Sciatic nerve (tissue), 2 donors: ENCODE results near the gene ADAMTS13. TPM values are rescaled to one million over a fixed set of nuclear protein-coding genes. Genes with fewer than 3 reads are reported as not detected.

Experiments
- ATAC-seq: fragments of 200-7000 bp; cut with Tn5 transposase; one replicate; pipeline ENCODE4 v1.9.1; 2020; ENCODE audit warnings: mild to moderate bottlenecking, moderate library complexity
- DNase-seq: peaks from one replicate; pipeline ENCODE4 v3.0.0-alpha.2; 2020; ENCODE audit warnings: low spot score
- intact Hi-C: fragments of 100-400 bp; cut with DNase I; formaldehyde crosslinking; loops from one replicate; pipeline ENCODE4 v1.14.2; 2022
- total RNA-seq: library from RNA; stranded (reverse); fragmentation: NEBNext Ultra II Directional; extraction: Animal tissue kit (Norgen Biotek cat#: 25700); gene quantifications from one replicate; pipeline ENCODE4 v1.2.1, GENCODE V29; 2021
- donor health status: DM: no; HTN: no; CAD: no.
- donor health status: DM: no; HTN: no; CAD: no.

The ADAMTS13 gene
- total RNA-seq, 1 donor from 2014 or later: 4.6 TPM

DNA sequence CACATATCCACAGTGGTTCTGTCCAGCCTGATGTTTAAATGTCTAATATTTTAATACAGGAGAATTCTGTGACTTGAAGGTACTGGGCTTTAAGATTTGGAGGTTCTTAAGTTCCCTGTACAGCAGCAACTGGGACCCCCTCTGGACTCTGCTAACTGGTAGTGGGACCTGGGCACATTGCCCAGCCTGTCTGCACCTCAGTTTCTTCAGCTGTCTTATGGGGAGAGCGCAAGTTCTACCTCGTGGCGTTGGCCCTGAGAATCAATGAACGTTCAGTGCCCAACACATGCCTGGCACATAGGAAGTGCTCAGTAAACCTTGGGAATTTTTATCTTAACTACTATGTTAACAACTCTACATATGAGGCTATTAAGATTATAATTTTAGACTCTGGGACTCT, 55.3 kb downstream of the ADAMTS13 start:
- ATAC-seq (no peak), DNase-seq (no peak)
- intact Hi-C loops: no loop called here

DNA sequence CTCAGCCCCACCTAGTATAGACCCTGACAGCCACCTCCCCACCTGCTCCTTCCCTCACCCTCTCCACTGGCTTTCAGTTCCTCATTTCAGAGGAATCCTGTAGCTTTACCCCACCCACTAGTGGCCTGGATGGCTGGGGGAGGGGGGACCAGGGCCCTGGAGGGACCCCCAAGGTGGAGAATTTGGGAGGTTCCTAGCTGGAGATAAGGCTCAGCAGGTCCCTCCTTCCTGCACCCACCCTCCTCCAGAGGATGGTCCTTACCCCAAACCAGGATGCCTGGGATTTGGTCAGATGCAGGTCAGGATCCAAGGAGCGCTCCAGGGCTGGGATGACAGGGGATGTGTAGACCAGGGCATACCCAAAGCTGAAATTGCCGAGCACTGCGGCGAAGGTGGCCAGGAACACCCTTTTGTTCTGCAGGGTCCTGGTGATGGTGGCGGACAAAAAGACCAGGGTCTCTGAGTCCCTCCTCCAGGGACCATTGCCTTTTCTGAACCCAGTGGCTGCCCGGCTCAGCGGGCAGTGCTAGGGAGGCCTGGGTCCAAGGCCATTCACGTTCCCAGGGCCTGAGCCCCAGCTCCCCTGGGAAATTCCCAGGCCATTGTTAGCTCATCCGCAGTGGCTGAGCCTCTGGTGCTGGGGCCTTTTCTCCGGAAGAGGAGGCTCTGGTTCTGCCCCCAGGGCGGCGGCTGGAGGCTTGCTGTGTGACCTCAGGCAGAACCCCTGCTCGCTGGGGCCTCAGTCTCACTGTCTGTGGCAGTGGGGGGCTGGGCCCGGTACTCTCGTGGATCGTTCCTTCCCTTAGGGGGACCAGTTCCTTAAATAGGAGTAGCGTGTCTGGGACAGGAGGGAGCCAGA, 56.1 kb downstream of the ADAMTS13 start:
- intact Hi-C loops: no loop called here
- DNase-seq (no peak), ATAC-seq (peak; percentile 13)

DNA sequence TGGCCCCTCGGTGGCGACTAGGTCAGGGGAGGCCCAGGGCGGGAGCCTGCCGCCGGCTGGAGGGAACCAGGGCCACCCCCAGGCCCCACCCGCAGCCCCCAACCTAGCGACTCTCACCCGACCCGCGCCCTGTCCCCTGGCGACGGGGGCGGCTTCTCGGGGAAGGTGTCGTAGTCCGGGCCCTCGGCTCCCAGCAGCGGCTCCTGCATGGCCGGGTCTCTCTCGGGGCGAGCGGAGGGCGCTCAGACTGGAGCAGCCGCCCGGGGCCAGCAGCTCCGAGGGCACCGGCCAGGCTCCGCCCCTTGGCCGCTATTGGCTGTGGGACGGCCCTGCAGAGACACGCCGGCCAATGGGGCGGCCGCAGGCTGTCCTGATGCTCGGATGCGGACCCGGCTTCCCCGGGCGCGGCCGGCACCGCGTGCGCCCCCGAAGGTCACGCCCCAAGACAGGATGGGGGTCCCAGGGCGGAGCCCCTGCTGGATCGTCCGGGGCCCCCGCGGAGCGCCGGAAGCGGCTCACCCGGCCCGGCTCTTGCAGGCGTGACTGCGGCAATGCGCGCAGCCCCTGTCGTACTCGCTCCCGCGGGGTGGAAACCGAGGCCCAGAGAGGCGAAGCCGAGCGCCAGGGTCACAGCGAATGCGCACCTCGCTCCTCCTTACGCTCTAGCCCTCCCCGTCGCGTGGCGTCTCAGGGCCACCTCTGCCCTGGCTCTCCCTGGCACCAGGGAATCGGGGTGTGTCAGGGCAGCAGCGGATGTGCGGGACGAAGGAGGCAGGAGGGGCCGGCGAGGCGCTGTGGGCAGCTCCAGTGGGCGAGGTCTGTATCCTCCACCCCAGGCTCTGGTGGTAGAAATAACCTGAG, 56.9 kb downstream of the ADAMTS13 start, which contains the start of gene SLC2A6:
Gene SLC2A6, minus strand, starts transcription at position 249 of the 861 bp plus-strand sequence. Its CDS starts 40 bp downstream, at position 209.
- DNase-seq: peak; percentile 89
- ATAC-seq: peak; percentile 96
- intact Hi-C loops: no loop called here

DNA sequence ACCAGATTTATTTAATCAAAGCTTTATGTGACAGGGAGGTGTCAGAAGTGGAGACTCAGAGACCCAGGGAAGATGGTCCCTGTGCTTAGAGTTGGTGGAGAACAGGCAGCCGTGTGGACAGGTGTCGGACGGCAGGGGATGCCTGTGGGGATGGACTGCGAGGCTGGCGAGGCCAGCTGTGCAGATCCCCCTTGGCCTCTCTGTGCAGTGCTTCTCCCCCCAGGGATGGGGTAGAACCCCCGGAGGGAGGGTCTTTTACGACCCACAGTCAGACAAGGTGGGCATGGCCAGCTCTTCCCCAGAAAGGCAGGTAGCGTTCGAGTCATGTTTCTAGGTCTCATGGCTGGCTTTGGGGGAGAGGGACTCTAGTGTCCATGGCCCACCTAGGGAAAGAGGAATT, 61.4 kb downstream of the ADAMTS13 start:
- DNase-seq (no peak), ATAC-seq (no peak)
- intact Hi-C loops: loop anchor here (10.0 kb wide), 1 partner anchor 299 kb away; no protein-coding TSS in a partner anchor

DNA sequence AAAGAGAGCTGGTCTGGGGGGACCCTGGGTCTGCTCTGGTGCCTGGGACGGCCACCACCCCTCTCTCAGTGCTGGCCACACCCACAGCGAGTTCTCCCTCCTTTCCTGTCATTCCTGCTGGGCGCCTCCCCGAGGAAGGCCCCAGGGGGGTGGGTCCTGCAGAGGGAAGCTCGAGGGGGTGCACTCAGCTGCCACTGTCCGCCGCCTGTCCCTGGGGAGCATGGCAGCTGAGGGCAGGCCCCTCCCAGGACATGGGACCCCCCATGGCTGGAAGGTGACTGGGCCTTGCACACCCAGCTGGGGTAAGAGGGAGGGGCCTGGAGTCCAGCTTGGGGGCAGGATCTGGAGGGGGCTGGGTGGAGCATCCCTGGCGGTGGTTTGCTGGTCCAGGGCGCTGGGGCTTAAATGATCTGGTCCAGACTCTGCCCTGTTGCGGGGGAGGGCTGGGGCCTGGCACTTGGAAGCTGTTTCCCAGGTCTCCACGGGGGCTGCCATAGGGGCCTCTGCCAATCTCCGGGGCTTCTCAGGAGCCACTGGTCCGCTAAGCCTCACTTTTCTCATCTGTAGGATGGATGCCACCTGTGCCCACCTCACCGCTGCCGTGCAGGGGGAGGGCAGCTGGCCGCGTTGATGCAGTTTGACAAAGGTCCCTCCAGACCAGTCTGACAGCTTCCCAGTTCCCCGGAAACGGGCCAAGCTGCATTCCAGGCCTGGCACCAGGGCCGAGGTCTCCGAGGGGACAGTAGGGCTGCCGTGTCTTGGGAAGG, 62.7 kb downstream of the ADAMTS13 start:
- intact Hi-C loops: loop anchor here (10.0 kb wide), 1 partner anchor 300 kb away; no protein-coding TSS in a partner anchor
- no peak for ATAC-seq
- no peak for DNase-seq

DNA sequence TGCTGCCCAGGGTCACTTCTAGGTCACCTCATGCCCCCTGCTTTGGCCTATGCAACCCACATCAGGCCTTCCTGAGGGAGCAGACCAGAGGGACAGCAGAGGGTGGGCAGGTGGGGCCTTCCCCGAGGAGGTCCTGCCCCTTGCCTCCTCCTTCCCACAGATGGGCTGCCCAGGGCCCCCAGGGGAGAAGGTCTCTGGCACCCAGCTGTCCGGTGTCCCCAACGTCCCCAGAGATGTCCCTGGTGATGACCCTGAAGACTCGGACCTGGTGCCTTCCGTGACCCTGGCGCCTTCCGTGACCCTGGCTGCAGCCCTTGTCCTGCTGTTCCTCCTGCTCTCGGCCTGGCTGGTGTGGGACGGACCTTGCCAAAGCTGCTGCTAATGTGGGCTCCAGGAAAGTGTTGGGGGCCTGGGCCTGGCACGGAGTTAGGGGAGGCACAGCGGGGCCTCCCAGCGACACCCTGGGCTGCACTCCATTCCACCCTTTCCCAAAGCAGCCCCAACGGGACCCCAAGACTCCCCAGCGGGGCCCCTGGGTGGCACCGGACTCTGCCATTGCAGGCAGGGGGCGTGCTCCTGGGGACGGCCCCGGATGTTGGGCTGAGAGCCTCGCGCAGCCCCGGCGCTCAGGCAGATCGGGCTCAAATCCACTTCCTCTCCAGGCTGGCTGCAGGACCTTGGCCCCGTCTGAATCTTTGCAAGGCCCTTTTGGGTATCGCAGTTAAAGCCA, 63.5 kb downstream of the ADAMTS13 start:
- intact Hi-C loops: loop anchor here (1.0 to 10.0 kb wide), 2 partner anchors 37 to 301 kb away; no protein-coding TSS in a partner anchor
- DNase-seq: no peak
- ATAC-seq: peak; percentile 3

DNA sequence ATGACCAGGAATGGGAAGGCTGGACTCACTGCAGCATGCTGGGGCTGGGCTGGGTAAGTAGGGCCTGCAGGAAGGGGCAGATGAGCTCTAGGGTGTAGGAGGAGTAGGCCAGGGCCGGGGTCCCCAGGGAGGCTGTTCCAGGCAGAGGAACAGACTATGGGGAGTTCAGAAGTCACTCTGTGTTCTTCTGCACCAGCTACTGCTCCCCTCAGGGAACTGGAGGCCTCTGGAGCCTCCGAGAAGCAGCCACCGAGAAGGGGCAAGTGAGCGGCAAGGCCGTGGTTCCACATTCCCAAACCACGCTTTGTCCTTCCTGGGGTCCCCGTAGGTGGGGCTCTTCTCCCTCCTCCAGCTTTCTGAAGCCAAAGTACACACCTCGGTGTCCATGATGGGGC, 65.2 kb downstream of the ADAMTS13 start:
- ATAC-seq (no peak), DNase-seq (no peak)
- intact Hi-C loops: loop anchor here (10.0 kb wide), 1 partner anchor 303 kb away; no protein-coding TSS in a partner anchor

DNA sequence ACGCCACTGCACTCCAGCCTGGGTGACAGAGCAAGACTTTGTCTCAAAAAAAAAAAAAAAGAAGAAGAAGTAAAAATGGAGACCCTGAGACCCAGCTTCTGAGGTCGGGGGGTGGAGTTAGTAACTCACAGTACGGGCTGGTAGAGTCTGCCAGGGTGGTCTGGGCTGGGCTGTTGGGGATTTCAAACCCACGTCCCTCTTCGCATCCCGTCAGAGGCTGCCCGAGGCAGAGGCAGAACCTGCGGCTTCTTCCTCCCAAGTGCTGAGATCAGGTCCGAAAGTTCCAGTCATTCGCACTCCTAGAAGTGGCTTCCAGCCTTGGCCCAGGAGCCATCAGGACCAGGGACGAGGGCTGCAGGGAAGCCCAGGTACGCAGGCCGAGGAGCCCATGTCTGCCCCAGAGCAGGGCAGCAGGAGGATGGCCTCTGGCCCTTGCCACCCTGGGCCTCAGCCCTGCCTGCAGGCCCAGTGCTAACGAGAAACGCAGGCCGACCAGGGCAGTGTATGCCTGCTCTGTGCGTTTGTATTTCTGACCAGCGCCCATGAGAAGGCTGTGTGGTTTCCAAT, 66.6 kb downstream of the ADAMTS13 start:
- ATAC-seq (no peak), DNase-seq (no peak)
- intact Hi-C loops: loop anchor here (10.0 kb wide), 1 partner anchor 304 kb away; no protein-coding TSS in a partner anchor

DNA sequence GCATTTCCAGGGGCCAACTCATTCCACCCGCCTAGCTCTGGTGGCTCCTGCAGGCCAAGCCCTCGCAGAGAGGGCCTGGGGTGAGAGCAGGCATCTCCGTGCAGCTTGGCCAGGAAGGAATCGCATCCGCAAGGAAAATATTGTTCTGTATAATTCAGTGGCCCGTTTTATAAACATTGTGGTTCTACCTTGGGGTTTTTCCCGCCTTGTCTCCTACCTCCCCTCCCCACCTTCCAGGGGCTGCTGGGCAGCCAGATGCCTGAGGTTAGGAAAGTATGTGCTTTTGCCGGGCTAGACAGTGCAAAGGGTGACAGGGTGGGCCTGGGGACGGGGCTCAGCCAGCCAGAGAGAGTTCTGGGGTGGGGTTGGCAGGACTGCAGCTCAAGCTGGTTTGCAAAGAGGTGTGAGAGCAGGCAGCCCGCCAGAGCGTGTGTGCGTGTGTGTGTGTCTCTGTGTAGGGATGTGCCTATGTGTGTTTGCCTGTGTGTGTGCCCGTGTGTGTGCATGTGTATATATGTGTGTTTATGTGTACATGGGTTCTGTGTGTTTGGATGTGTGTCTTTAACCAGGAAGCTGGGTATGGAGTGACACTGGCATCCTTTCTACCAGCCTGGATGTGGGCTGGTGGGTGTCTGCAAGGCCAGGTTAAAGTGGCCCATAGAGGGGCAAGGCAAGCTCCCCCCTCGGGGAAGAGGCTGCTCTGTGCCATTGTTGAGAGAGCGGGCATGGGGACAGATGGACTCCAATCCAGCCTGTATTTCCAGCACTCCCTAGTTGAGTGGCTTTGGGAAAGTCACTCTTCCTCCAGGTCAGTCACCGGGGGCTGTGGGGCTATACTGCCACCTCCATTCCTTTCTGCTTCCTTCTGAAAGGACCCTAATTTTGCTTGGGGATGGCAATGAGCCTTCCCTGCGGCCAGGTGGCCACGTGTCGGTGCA, 67.4 kb downstream of the ADAMTS13 start:
- DNase-seq: no peak
- intact Hi-C loops: loop anchor here (10.0 kb wide), 1 partner anchor 305 kb away; no protein-coding TSS in a partner anchor
- no peak for ATAC-seq

DNA sequence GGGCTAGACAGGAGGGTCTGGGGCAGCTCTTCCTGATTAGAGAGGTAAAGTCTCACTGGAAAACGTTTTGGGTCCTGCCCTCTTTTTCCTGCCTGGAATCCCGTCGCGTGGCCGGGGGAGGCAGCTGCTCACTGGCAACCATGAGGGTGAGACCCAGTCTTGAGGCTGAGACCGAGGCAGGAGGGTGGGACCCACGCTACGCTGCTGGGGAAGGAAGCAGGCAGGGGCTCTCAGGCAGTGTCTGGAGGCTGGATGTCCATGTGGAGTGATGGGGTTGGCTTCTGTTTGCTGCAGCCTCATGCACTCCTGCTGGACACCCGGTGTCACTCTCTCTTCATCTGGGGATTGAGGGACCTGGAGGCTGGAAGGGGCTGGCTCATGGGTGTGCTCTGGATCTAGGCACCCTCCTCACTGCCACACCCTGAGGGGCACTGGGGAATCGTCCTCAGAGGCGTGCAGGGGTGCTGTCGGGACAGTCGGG, 68.1 kb downstream of the ADAMTS13 start:
- no peak for ATAC-seq
- no peak for DNase-seq
- intact Hi-C loops: no loop called here

DNA sequence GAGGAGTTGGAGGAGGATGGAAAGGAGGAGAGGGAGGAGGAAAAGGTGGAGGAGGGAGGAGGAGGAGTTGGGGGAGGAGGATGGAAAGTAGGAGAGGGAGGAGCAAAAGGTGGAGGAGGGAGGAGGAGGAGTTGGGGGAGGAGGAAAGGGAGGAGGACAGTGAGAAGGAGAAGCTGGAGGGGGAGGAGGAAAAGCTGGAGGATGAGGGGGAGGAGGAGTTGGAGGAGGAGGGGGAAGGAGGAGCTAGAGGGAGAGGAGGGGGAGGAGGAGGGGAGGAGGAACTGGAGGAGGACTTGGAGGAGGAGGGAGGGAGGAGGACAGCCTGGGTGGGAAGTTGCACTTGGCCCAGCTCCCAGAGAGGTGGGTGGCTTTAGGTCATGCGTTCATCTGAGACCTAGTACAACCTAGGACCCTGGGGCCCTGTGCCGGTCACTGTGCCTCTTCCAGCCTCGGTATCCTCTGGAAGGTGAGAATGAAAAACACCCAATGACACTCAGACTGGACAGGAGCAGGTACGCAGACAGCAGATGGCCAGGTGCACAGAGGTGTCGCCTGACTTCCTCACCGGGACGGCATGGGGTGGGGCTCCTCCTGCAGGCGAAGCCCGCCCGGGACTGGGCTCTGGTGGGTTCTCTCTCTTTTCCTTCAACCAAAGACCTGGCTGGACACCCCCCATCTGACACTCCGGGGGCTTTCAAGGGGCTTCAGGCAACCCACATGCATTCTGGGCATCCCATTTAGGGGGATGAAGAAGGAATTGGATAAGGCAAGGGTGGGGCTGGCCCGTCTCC, 68.9 kb downstream of the ADAMTS13 start:
- intact Hi-C loops: no loop called here
- no peak for DNase-seq
- ATAC-seq: no peak

DNA sequence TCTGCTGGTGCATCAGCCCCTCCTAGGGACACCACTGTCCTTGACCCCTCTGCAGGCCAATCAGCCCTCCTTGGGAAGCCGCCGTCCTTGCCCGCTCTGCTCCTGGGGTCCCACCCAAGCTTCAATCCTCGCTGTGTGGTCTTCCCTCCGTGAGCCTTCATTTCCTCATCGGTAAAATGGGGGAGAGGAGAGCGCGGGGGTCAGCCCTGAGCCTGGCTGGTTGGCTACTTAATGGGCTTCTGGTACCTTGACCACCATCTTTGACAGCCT, 69.4 kb downstream of the ADAMTS13 start:
- intact Hi-C loops: no loop called here
- ATAC-seq (no peak), DNase-seq (no peak)

DNA sequence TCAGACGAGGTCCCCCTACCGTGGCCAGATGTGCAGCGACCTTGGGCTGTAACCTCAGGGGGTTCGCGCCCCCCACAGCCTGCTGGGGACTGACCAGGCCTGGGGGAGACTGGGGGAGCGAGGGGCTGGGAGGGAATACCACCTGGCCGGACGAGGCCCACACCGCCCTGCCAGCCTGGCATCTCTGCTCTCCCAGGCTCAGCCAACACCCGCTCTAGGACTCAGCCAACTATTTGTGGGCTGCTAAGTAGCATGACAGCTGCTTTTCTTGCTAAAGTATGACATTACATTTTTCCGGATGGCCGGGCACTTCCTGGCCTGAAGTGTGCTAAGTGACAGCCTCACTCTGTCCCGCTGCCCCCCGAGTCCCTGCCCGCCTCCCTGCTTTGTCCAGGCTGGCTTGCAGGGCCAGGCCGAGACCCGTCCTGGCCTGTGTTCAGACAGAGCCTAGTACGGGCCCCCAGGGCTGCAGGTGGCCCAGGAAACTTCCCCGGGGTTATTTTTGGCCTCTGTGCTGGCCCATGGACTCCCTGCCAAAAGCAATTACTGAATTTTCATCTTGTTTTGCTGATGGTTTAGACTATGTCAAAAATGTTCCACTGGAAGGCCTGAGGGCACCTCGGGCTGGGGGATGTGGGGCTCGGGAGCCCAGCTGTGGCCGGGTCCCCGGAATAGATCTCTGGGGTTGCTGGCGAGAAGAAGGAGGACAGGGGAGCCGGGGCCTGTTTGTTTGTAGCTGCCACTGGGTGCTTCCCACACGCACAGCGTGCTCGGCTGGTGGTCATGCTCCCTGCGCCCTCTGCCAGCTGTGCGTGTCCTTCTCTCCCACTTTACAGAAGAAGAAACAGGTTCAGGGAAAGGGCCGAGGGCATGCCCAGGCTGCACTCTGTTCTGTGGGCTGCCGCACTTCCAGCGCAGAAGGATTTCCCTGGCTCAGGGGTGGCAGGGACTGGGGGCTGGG, 70.2 kb downstream of the ADAMTS13 start:
- intact Hi-C loops: no loop called here
- DNase-seq: no peak
- peak; percentile 22 for ATAC-seq

DNA sequence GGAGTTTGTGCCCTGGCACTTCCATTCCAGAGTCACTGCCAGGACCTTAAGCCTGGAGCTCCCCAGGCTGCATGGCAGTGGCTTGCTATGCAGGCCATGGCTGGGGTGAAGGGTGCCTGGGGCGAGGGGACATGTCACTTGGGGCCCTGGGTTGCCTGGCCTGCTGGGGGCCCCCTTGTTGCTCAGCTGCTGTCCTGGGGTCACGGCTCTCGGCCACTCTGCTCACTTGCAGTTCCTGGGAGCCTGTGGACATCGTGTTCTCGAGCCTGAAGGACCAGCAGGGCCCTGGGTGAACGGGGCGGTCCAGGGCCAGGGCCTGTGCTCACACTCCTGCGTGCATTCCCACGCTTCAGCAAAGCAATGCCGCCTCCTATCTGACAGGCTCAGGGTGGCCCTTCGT, 71.3 kb downstream of the ADAMTS13 start:
- intact Hi-C loops: no loop called here
- DNase-seq (no peak), ATAC-seq (no peak)
